D721Med (cell line): ENCODE measurements around the gene MVD.

Experiments used
- DNase-seq: peaks from one replicate; pipeline ENCODE4 v3.0.0; 2011; ENCODE audit warnings: low spot score; ENCODE audit not compliant: insufficient read length
- FAIRE-seq: peaks from 2 replicates; lab custom pipeline; 2011; peaks lifted over from hg19 to GRCh38; lab: Jason Lieb, UNC
- TF ChIP-seq, protein P1 (sequence below): IDR thresholded peaks from 2 replicates; pipeline ENCODE4 v1.5.1; 2012; ENCODE audit warnings: mild to moderate bottlenecking, control low read depth; ENCODE audit not compliant: insufficient read depth; ENCODE audit errors: missing control alignments

The MVD gene

DNA sequence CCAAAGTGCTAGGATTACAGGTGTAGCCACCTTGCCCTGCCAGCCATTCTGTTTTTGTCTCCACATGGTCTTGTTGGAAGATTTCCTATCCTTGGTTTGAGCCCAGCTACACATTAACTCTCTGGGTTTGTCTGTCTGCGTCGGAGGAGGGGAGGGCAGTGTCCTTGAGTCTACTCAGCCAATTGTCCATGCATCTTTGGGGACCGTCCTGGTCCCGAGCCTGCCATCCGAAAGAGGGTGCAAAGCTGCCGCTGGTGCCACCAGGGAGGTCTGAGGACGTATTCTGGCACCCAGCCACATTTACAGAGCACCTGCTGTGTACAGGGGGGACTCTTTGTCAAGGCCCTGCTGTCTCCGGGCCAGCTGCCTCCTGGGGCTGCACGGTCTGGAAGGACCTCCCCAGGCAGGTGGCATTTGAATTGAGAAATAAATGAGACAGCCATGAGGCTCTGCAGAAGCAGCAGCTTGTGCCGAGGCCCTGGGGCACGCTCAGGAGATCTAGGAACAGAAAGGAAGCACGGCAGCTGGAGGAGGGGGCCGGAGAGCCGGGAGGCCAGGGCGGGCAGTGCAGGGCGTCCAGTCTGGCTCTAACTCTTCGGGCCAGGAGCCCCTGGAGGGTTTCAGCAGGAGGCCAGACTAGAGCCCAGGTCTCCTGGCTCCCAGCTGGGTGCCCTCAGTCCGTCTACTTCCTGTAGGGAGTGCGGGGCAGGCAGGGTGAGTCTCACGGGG, 13.5 kb downstream of the MVD start:
- DNase-seq (no peak), FAIRE-seq (no peak)
- TF ChIP-seq, protein P1, sequence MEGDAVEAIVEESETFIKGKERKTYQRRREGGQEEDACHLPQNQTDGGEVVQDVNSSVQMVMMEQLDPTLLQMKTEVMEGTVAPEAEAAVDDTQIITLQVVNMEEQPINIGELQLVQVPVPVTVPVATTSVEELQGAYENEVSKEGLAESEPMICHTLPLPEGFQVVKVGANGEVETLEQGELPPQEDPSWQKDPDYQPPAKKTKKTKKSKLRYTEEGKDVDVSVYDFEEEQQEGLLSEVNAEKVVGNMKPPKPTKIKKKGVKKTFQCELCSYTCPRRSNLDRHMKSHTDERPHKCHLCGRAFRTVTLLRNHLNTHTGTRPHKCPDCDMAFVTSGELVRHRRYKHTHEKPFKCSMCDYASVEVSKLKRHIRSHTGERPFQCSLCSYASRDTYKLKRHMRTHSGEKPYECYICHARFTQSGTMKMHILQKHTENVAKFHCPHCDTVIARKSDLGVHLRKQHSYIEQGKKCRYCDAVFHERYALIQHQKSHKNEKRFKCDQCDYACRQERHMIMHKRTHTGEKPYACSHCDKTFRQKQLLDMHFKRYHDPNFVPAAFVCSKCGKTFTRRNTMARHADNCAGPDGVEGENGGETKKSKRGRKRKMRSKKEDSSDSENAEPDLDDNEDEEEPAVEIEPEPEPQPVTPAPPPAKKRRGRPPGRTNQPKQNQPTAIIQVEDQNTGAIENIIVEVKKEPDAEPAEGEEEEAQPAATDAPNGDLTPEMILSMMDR, result no peak

DNA sequence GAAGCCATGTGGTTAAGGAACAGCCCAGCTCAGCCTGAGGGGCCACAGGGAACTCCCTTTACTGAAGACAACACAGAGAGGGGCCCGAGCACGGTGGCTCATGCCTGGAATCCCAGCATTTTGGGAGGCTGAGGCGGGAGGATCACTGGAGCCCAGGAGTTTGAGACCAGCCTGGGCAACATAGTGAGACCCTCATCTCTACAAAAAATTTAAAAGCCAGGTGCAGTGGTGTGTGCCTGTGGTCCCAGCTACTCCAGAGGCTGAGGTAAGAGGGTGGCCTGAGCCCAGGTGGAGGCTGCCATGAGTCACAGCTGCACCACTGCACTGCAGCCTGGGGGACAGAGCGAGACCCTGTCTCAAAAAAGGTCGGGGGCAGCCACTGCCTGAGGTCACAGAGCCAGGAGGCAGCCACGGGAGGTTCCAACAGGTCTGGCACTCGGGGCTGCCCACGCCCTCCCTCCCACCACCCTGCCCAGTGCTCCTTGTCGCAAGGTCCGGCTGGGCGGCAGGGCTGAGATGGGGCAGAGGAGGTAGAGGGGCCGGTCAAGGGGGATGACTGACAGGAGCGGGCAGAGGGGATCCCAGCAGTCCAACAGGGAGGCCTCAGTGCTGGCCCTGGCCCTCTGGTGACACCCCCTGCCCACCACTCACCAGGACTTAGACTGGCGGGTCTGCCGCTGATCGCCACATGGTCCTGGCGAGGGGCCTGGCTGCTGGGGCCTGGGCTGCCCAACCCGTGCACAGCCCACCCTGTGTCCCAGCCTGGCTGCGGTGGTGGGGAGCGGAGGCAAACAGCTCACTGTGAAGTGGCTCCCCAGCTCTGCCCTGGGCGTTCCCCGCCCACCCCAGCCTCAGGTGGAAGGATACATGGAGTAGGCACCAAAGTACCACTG, 15.5 kb downstream of the MVD start:
- TF ChIP-seq, protein P1, result no peak
- FAIRE-seq (no peak), DNase-seq (no peak)

DNA sequence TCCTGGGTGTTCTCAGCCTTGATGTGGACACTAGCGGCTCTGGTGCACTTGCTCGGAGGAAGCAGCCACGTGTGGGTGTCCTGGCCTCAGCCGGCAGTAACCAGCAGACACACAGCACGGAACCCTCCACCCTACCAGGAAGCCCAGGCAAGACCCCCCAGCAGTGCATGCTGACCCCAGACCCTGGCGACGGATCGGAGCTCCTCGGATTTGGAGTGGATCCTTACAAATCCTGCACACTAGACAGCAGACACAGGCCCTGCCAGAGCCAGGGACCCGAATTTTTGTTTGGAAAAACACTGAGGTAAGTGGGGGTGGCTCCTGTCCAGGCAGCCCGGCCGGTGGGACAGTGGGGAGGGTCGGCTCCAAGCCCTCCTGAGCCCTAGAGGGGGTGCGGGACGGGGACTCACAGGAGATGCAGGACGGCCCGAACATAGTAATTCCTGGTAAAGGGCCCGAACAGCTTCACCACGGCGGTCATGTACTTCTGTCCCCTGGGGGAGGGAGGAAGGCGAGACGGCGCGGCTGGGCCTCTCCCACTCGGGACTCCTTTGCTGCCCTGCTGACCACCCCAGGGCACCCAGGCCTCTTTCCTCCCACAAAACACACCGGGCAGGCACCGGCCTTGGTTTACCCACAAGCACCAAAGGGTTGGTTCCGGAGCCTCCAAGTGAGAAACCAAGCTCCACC, 16.4 kb downstream of the MVD start:
- DNase-seq (no peak), FAIRE-seq (no peak)
- TF ChIP-seq, protein P1, result no peak

DNA sequence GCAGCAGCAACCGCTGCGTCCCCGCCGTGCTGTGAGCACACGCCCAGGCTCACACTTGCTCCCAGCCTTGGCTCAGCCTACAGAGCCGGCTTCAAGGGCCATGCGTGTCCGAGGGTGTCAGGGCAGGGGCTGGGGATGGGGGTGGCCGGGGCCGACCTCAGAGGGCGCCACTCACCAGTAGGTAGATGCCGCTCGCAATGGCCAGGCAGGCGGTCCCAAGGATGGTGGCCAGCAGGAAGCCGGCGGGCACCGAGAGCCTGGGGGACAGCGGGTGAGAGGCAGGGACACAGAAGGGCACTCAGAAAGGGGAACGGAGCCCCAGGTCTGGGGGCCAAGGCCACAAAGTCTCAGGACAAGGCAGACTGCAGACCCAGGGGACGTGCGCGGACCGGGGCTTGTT, 16.9 kb downstream of the MVD start:
- FAIRE-seq (no peak), DNase-seq (no peak)
- TF ChIP-seq, protein P1, result no peak

DNA sequence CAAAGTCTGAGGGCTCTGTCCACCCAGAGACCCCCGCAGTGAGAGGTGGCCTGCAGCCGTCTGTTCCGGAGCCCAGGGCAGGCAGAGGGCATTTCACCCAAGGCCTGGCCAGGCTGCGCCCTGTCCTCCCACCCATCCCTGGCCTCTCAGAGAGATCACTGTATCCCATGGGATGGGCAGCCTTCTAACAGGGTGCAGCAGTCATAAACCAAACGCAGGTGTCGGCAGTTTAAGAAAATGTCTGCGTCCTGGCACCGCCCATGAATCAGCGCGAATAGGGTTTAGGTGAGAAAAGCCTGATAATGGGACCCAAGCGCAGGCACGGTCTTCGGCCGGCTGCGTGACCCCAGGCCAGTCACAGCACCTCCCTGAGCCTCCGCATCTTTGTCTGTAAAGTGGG, 17.4 kb downstream of the MVD start:
- DNase-seq, result no peak
- no peak for FAIRE-seq
- TF ChIP-seq, protein P1, result no peak

DNA sequence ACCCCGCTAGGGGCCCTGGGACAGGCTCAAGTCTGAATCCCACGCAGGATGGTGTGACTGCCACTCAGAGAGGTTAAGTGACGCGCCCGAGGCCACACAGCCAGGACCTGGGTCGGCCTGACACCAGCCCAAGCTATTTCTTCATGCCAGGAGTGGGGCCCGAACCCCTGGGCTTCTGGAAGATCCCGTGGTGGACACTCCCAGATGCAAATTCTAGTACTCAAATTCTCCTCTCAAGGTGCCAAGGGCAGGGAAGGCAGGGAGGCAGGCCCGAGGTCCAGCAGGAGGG, 19.3 kb downstream of the MVD start:
- no peak for FAIRE-seq
- TF ChIP-seq, protein P1, result no peak
- DNase-seq, result no peak
